Right ventricle myocardium inferior (tissue), 1 donor: ENCODE results near the gene ZFAND3. TPM values are rescaled to one million over a fixed set of nuclear protein-coding genes. Genes with fewer than 3 reads are reported as not detected.

Experiments
- ATAC-seq: fragments of 200-7000 bp; cut with Tn5 transposase; one replicate; pipeline ENCODE4 v1.9.1; 2020; ENCODE audit warnings: mild to moderate bottlenecking, moderate library complexity
- DNase-seq: peaks from one replicate; pipeline ENCODE4 v3.0.0; 2021; ENCODE audit errors: missing footprints
- intact Hi-C: fragments of 100-400 bp; cut with DNase I; formaldehyde crosslinking; loops from one replicate; pipeline ENCODE4 v1.11.0; 2022
- total RNA-seq: library from RNA; stranded (reverse); fragmentation: NEBNext Ultra II Directional; extraction: Animal tissue kit (Norgen Biotek cat#: 25700); gene quantifications from one replicate; pipeline ENCODE4 v1.2.1, GENCODE V29; 2021
- donor health status: DM: no; HTN: yes; CAD: no; lungs with severe emphysema.

ZFAND3 gene
- total RNA-seq, 1 donor from 2014 or later: 84.1 TPM

GRCh38 chr6:38143191-38144150 is 323.9 kb downstream of the ZFAND3 start:
- no peak for ATAC-seq
- intact Hi-C loops: no loop called here

GRCh38 chr6:38144365-38144945 is 324.9 kb downstream of the ZFAND3 start:
- ATAC-seq (no peak), DNase-seq (no peak)
- intact Hi-C loops: no loop called here

More at GRCh38 chr6:38143191-38144150, 323.9 kb downstream of the ZFAND3 start:
- DNase-seq: no peak

GRCh38 chr6:38146021-38146733 is 326.6 kb downstream of the ZFAND3 start:
- DNase-seq (no peak), ATAC-seq (no peak)
- intact Hi-C loops: no loop called here

GRCh38 chr6:38146734-38147027 is 327.2 kb downstream of the ZFAND3 start:
- intact Hi-C loops: no loop called here
- DNase-seq: no peak
- ATAC-seq: no peak

GRCh38 chr6:38148606-38149005 is 329.1 kb downstream of the ZFAND3 start:
- no peak for ATAC-seq
- intact Hi-C loops: no loop called here
- DNase-seq: no peak

- ATAC-seq (no peak), DNase-seq (no peak)
- intact Hi-C loops: no loop called here
Measured at GRCh38 chr6:38149531-38149930, 330.0 kb downstream of the ZFAND3 start.

- DNase-seq: no peak
- intact Hi-C loops: no loop called here
- ATAC-seq: no peak
Measured at GRCh38 chr6:38150021-38150420, 330.5 kb downstream of the ZFAND3 start.

GRCh38 chr6:38150681-38151296 is 331.3 kb downstream of the ZFAND3 start:
- intact Hi-C loops: no loop called here
- ATAC-seq (no peak), DNase-seq (no peak)

GRCh38 chr6:38151580-38152500 is 332.3 kb downstream of the ZFAND3 start:
- intact Hi-C loops: no loop called here
- ATAC-seq: no peak
- DNase-seq: no peak

GRCh38 chr6:38152620-38153019 is 333.1 kb downstream of the ZFAND3 start:
- intact Hi-C loops: no loop called here
- ATAC-seq: no peak
- no peak for DNase-seq

GRCh38 chr6:38153076-38153797 is 333.7 kb downstream of the ZFAND3 start:
- ATAC-seq (peak; percentile 9), DNase-seq (no peak)
- intact Hi-C loops: no loop called here

- intact Hi-C loops: no loop called here
- ATAC-seq (no peak), DNase-seq (no peak)
Measured at GRCh38 chr6:38153798-38154345, 334.3 kb downstream of the ZFAND3 start.

- ATAC-seq: no peak
- intact Hi-C loops: no loop called here
Measured at GRCh38 chr6:38154731-38155130, 335.2 kb downstream of the ZFAND3 start.

GRCh38 chr6:38155144-38155543 is 335.6 kb downstream of the ZFAND3 start:
- DNase-seq (no peak), ATAC-seq (no peak)
- intact Hi-C loops: no loop called here

More at GRCh38 chr6:38154731-38155130, 335.2 kb downstream of the ZFAND3 start:
- DNase-seq: no peak

- intact Hi-C loops: no loop called here
- DNase-seq (no peak), ATAC-seq (no peak)
Measured at GRCh38 chr6:38155621-38156204, 336.2 kb downstream of the ZFAND3 start.

GRCh38 chr6:38156818-38157565 is 337.5 kb downstream of the ZFAND3 start:
- ATAC-seq (no peak), DNase-seq (no peak)
- intact Hi-C loops: no loop called here
